HG03571 (cell line): ENCODE results near the gene ZNF460.

Experiments
- ATAC-seq: cut with Tn5 transposase; IDR thresholded peaks from one replicate; pipeline ENCODE4 v1.9.1; 2021; ENCODE audit not compliant: unreplicated experiment

The ZNF460 gene

DNA sequence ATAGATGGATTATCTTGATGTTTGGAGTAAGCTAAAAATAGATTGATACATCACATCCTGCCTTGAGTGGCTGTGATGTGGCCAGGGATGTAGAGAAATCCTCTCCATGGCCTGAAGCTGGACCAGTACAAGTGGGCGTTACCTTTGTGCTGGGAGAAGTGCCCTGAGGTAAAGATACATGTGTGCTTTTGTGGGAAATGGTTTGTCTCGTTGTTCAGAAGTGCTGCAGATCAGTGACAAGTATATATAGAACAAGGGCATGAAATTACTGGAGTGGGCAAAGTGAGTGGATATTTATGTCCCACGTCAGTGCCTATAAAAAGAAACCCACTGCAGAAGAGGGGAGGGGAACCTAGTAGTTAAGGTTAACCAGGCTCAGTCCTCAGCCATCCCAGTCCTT is 58.6 kb downstream of the ZNF460 start:
- no peak for ATAC-seq

DNA sequence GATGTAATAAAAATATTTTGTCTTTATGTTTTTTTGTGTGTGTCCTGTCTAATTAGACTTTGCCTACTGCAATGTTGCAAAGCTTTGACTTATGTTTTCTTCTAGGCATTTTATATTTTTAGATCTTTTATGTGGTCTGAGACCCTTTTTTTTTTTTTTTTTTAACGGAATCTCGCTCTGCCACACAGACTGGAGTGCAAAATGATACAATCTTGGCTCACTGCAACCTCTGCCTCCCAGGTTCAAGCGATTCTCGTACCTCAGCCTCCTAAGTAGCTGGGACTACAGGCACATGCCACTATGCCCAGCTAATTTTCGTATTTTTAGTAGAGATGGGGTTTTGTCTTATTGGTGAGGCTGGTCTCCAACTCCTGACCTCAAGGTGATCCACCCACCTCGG is 62.3 kb downstream of the ZNF460 start:
- no peak for ATAC-seq
